AG09309 (cell line): Measurements from ENCODE around the gene MVD.

Experiments
- DNase-seq: peaks from one replicate; pipeline ENCODE4 v3.0.0-alpha.2; 2010; ENCODE audit warnings: low read depth
- H3K4me3 ChIP-seq: 2 replicates; pipeline ENCODE4 v1.5.1; 2011; ENCODE audit warnings: mild to moderate bottlenecking, low read depth, low read length, moderate library complexity; ENCODE audit not compliant: control insufficient read depth
- CTCF ChIP-seq: IDR thresholded peaks from 2 replicates; pipeline ENCODE4 v1.5.1; 2011; ENCODE audit warnings: mild to moderate bottlenecking, low read depth, low read length, inconsistent platforms; ENCODE audit not compliant: insufficient read depth, control insufficient read depth; ENCODE audit errors: missing control alignments

The MVD gene

GRCh38 chr16:88606148-88606757 is 56.6 kb downstream of the MVD start:
- DNase-seq: no peak
- TF ChIP-seq CTCF: no peak
- H3K4me3 ChIP-seq: no peak overlapping the region

- H3K4me3 ChIP-seq: no peak overlapping the region
- DNase-seq: no peak
- TF ChIP-seq CTCF: no peak
Observed at GRCh38 chr16:88605186-88606147, 57.4 kb downstream of the MVD start.

- no peak for DNase-seq
- no peak overlapping the region for H3K4me3 ChIP-seq
- no peak for TF ChIP-seq CTCF
Observed at GRCh38 chr16:88602091-88602490, 60.8 kb downstream of the MVD start.
